Endothelial cell of umbilical vein (primary cell): ENCODE results near the gene SLC1A4. TPM values are rescaled to one million over a fixed set of nuclear protein-coding genes. Genes with fewer than 3 reads are reported as not detected.
"Not testable (repeated sequence)": the region's sequence is repeated elsewhere in the genome, so short reads cannot be mapped to it uniquely, and the experiment has no call there.

Source experiments
- BruUV-seq: library from RNA; stranded (reverse); fragments of 400-500 nt; replicated peaks from 2 replicates; lab custom pipeline; 2021; lab: Mats Ljungman, UMichigan
- CTCF ChIA-PET: fragments of 300-600, 350-600 bp; sonication (Branson Sonifier 250); formaldehyde crosslinking; loops from one replicate; lab custom pipeline; 2021; ENCODE audit warnings: antibody characterized with exemption, inconsistent platforms; lab: Charles Lee
- POLR2A ChIA-PET: fragments of 300-600, 350-600 bp; sonication (Branson Sonifier 250); formaldehyde crosslinking; loops from one replicate; lab custom pipeline; 2021; ENCODE audit warnings: antibody characterized with exemption, inconsistent platforms; lab: Charles Lee
- DNase-seq: peaks from one replicate; pipeline ENCODE4 v3.0.0-alpha.2; 2011; ENCODE audit warnings: low read depth, low spot score
- FAIRE-seq: peaks from 2 replicates; lab custom pipeline; 2011; peaks lifted over from hg19 to GRCh38; lab: Jason Lieb, UNC
- H2AFZ ChIP-seq: 2 replicates; pipeline ENCODE4 v1.6.0; 2012; ENCODE audit warnings: low read depth, low read length, control low read depth, inconsistent platforms
- H3K27ac ChIP-seq: 2 replicates; pipeline ENCODE4 v1.5.1; 2011; ENCODE audit warnings: low read depth, mild to moderate bottlenecking, control low read depth, low read length, moderate library complexity; ENCODE audit not compliant: insufficient read depth
- H3K27me3 ChIP-seq, 2 experiments: 2 replicates each; pipeline versions ENCODE4 v1.6.0 to v1.6.1; 2011; ENCODE audit warnings: low read length in 2 of 2, mixed read lengths in 1 of 2; ENCODE audit not compliant: control insufficient read depth in 2 of 2, insufficient read depth in 2 of 2
- H3K36me3 ChIP-seq, 2 experiments: 2 replicates in 1 of 2; 3 replicates in 1 of 2; pipeline ENCODE4 v1.5.1; 2011; ENCODE audit warnings: low read length in 2 of 2, mild to moderate bottlenecking in 1 of 2, moderate library complexity in 1 of 2; ENCODE audit not compliant: control insufficient read depth in 2 of 2, insufficient read depth in 2 of 2; ENCODE audit errors: extremely low read depth in 1 of 2
- H3K4me1 ChIP-seq: 3 replicates; pipeline ENCODE4 v1.5.1; 2011; ENCODE audit warnings: mild to moderate bottlenecking, low read length; ENCODE audit not compliant: control insufficient read depth, insufficient read depth; ENCODE audit errors: extremely low read depth
- H3K4me2 ChIP-seq: 2 replicates; pipeline ENCODE4 v1.6.1; 2011; ENCODE audit warnings: low read length, control low read depth, mixed read lengths; ENCODE audit not compliant: insufficient read depth
- H3K4me3 ChIP-seq, 3 experiments: fragments of 200-600 bp in 1 of 3; sonication (generic), shearing (Covaris generic) in 1 of 3; replicated peaks in 1 of 3; 2 replicates each; pipeline ENCODE4 v1.5.1; 2011 to 2016; ENCODE audit warnings: control low read depth in 3 of 3, low read length in 3 of 3, mild to moderate bottlenecking in 2 of 3, inconsistent platforms in 1 of 3, low read depth in 1 of 3, moderate library complexity in 1 of 3; ENCODE audit not compliant: insufficient read depth in 1 of 3
- H3K79me2 ChIP-seq: 2 replicates; pipeline ENCODE4 v1.6.0; 2012; ENCODE audit warnings: low read length, inconsistent platforms; ENCODE audit not compliant: control insufficient read depth, insufficient read depth
- H3K9ac ChIP-seq: replicated peaks from 2 replicates; pipeline ENCODE3; 2011; ENCODE audit warnings: low read length, control low read depth; ENCODE audit not compliant: insufficient read depth; ENCODE audit errors: extremely low read depth
- H3K9me1 ChIP-seq: replicated peaks from 3 replicates; pipeline ENCODE4 v1.6.0; 2011; ENCODE audit warnings: mild to moderate bottlenecking, low read length; ENCODE audit not compliant: control insufficient read depth, insufficient read depth; ENCODE audit errors: extremely low read depth
- H3K9me3 ChIP-seq: replicated peaks from 2 replicates; pipeline ENCODE4 v1.5.1; 2012; ENCODE audit warnings: low read length, inconsistent platforms; ENCODE audit not compliant: control insufficient read depth, insufficient read depth
- H4K20me1 ChIP-seq: replicated peaks from 2 replicates; pipeline ENCODE3; 2011; ENCODE audit warnings: mild to moderate bottlenecking, low read length; ENCODE audit not compliant: control insufficient read depth, insufficient read depth; ENCODE audit errors: extremely low read depth
- CTCF ChIP-seq, 2 donors: IDR thresholded peaks; 1 replicate in 1 of 2; 2 replicates in 1 of 2; pipeline ENCODE4 v1.5.1; 2011; ENCODE audit warnings: low read length in 2 of 2, mild to moderate bottlenecking in 2 of 2, moderate library complexity in 2 of 2, control low read depth in 1 of 2, inconsistent platforms in 1 of 2, low read depth in 1 of 2; ENCODE audit not compliant: insufficient read depth in 1 of 2; ENCODE audit errors: extremely low read depth in 1 of 2
- EZH2 ChIP-seq: IDR thresholded peaks from 2 replicates; pipeline ENCODE4 v1.6.1; 2012; ENCODE audit warnings: borderline replicate concordance, low read depth, mild to moderate bottlenecking, moderate library complexity, low read length, inconsistent platforms; ENCODE audit not compliant: severe bottlenecking
- FOS ChIP-seq: IDR thresholded peaks from 2 replicates; pipeline ENCODE4 v1.6.1; 2011; ENCODE audit warnings: mild to moderate bottlenecking, low read length, moderate library complexity, borderline replicate concordance; ENCODE audit not compliant: insufficient read depth
- GATA2 ChIP-seq: IDR thresholded peaks from 2 replicates; pipeline ENCODE4 v1.7.0; 2011; ENCODE audit warnings: low read depth, mild to moderate bottlenecking, moderate library complexity, mixed read lengths, low read length; ENCODE audit not compliant: insufficient read length, insufficient read depth
- JUN ChIP-seq: IDR thresholded peaks from 2 replicates; pipeline ENCODE4 v1.6.1; 2011; ENCODE audit warnings: borderline replicate concordance, low read depth; ENCODE audit not compliant: insufficient read length, insufficient read depth
- MYC ChIP-seq: IDR thresholded peaks from one replicate; pipeline ENCODE4 v1.6.1; 2011; ENCODE audit warnings: mild to moderate bottlenecking, low read depth, low read length
- POLR2A ChIP-seq: IDR thresholded peaks from 2 replicates; pipeline ENCODE4 v1.6.1; 2012; ENCODE audit warnings: low read depth, mild to moderate bottlenecking, control low read depth, low read length
- dilution Hi-C: fragments of 300-500 bp; cut with MboI; formaldehyde crosslinking; loops from one replicate; pipeline ENCODE4 v1.15.0; 2019; ENCODE audit warnings: low sequenced_read_pairs; ENCODE audit not compliant: extremely low pct_ligation_motif_present
- intact Hi-C: fragments of 100-400 bp; cut with micrococcal nuclease; formaldehyde crosslinking; loops from one replicate; pipeline ENCODE4 v1.10.0; 2022
- polyA plus RNA-seq, 4 experiments: library from polyadenylated mRNA; depleted of rRNA in 3 of 4; stranded (reverse) in 3 of 4; unstranded in 1 of 4; fragments of >200 nt; gene quantifications; 2 replicates each; pipeline versions ENCODE4 v1.2.1 to v1.2.3, GENCODE V29; 2011 to 2012; ENCODE audit warnings: missing spikeins in 1 of 4
- total RNA-seq: library from RNA; stranded (reverse); gene quantifications from 2 replicates; pipeline ENCODE4 v1.2.3, GENCODE V29; 2021

SLC1A4 gene
- total and polyA plus RNA-seq, 2 donors (not counting 3 experiments of a cell fraction or from before 2014, with no cell fraction given), result 9.9 to 13.9 TPM

GRCh38 chr2:64966839-64967238 lies 22.4 kb upstream of the SLC1A4 start:
- no peak overlapping the region for H3K9ac ChIP-seq
- no peaks in the 10 kb centered on the region for H3K36me3 ChIP-seq
- POLR2A ChIA-PET, result no interaction called here
- H3K79me2 ChIP-seq, result no peaks in the 10 kb centered on the region
- no TSS peak for BruUV-seq
- H3K9me1 ChIP-seq, result no peaks in the 10 kb centered on the region
- intact Hi-C loops (no loop called here), dilution Hi-C loops (no loop called here)
- H4K20me1 ChIP-seq, result no peaks in the 10 kb centered on the region
- TF ChIP-seq JUN (no peak), CTCF (IDR thresholded peaks at IDR 0.05; ENCODE audit: extremely low read depth in 1 of 2, insufficient read depth in 1 of 2, low read depth in 1 of 2, low read length in 2 of 2) (no peak), FOS (no peak), EZH2 (no peak), GATA2 (no peak)
- peaks cover 10% of the 10 kb centered on the region in 2 experiments for H3K27me3 ChIP-seq
- H3K4me1 ChIP-seq, result no peaks in the 10 kb centered on the region
- no peak overlapping the region for H2AFZ ChIP-seq
- no peaks in the 10 kb centered on the region for H3K9me3 ChIP-seq
- no peak for FAIRE-seq
- no peak for DNase-seq
- H3K4me3 ChIP-seq, result no peak overlapping the region
- no peak overlapping the region for H3K4me2 ChIP-seq
- CTCF ChIA-PET, result no interaction called here
- H3K27ac ChIP-seq, result no peak overlapping the region

- BruUV-seq, result no TSS peak
- ChIA-PET CTCF (no interaction called here), POLR2A (no interaction called here)
- Histone ChIP-seq H3K9me3 (no peaks in the 10 kb centered on the region), H2AFZ (no peak overlapping the region), H3K27me3 (peaks cover 10% of the 10 kb centered on the region in 2 experiments), H3K4me3 (no peak overlapping the region), H3K79me2 (no peaks in the 10 kb centered on the region), H3K4me2 (no peak overlapping the region), H3K4me1 (no peaks in the 10 kb centered on the region), H3K9ac (no peak overlapping the region), H3K9me1 (no peaks in the 10 kb centered on the region), H3K36me3 (no peaks in the 10 kb centered on the region), H4K20me1 (no peaks in the 10 kb centered on the region), H3K27ac (no peak overlapping the region)
- no peak for FAIRE-seq
- dilution Hi-C loops, result no loop called here
- DNase-seq, result no peak
- intact Hi-C loops, result no loop called here
- no peak for TF ChIP-seq POLR2A
- no peak for TF ChIP-seq MYC
- no peak for TF ChIP-seq GATA2
These were observed 21.6 kb upstream of the SLC1A4 start for GRCh38 chr2:64967601-64968000.

GRCh38 chr2:64969086-64969485 lies 20.1 kb upstream of the SLC1A4 start:
- H3K9me3 ChIP-seq, H3K4me1 ChIP-seq, H4K20me1 ChIP-seq, CTCF ChIA-PET, H2AFZ ChIP-seq, dilution Hi-C loops, H3K9me1 ChIP-seq, intact Hi-C loops, BruUV-seq, H3K4me3 ChIP-seq, H3K36me3 ChIP-seq, H3K9ac ChIP-seq, H3K27ac ChIP-seq, H3K4me2 ChIP-seq, H3K79me2 ChIP-seq, FAIRE-seq, DNase-seq, POLR2A ChIA-PET: not testable (repeated sequence)
- peaks cover 10% of the 10 kb centered on the region in 2 experiments for H3K27me3 ChIP-seq
